ENCODE results near the gene FKBP8.

Gene FKBP8

DNA sequence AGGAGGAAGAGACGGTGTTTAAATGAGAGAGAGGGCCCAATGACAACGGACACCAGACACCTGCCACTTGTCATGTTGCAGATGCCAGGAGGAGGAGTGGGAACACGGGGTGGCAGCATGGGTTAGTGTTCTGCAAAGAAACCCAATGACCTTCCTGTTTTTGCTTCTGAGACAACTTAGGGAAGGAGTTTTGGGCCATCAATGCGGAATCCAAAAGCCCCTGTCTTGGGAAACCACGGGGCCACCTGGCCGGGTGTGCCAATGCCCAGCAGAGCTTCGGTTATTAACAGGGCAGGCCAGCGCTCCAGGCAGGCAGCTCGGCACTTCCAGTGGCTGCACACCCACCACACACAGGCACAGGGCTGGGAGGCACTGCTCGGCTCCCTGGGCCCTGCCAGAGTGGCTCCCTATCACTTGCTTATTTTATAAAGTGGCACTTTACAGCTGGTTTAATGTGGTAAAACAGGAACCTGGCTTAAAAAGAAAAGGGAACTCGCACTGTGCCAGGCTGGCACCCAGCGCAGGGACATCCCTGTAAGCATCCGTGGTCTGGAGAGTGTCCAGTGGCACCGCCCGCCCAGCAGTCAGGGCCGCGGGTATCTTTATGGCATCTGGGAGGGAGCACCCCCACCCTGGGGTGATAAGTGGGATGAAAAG lies 40.6 kb downstream of the FKBP8 start:
- Histone ChIP-seq H3K4me3 (replicated peaks; ENCODE audit: insufficient read depth, low read length) (no peak overlapping the region), H3K27ac (replicated peaks) (peak overlapping the region; percentile 71), H3K27me3 (ENCODE audit: insufficient read depth, poor library complexity, severe bottlenecking) (no peaks in the 10 kb centered on the region)
- peak in 1 of 2 experiments; percentile 91 for DNase-seq (ENCODE audit: low read depth in 1 of 2, low spot score in 1 of 2)
- TF ChIP-seq SPI1 (IDR thresholded peaks at IDR 0.05; ENCODE audit: borderline replicate concordance, low read depth) (peak; percentile 90), POLR2AphosphoS5 (IDR thresholded peaks at IDR 0.05; ENCODE audit: low read depth) (peak; percentile 63), REST (IDR thresholded peaks at IDR 0.05; ENCODE audit: insufficient replicate concordance, low read depth) (no peak), GABPA (IDR thresholded peaks at IDR 0.05; ENCODE audit: low read depth) (no peak)

- H3K27ac ChIP-seq (replicated peaks): peak overlapping the region; percentile 71
- TF ChIP-seq POLR2AphosphoS5 (IDR thresholded peaks at IDR 0.05; ENCODE audit: low read depth) (no peak), GABPA (IDR thresholded peaks at IDR 0.05; ENCODE audit: low read depth) (no peak), REST (IDR thresholded peaks at IDR 0.05; ENCODE audit: insufficient replicate concordance, low read depth) (no peak)
- TF ChIP-seq, protein P1, sequence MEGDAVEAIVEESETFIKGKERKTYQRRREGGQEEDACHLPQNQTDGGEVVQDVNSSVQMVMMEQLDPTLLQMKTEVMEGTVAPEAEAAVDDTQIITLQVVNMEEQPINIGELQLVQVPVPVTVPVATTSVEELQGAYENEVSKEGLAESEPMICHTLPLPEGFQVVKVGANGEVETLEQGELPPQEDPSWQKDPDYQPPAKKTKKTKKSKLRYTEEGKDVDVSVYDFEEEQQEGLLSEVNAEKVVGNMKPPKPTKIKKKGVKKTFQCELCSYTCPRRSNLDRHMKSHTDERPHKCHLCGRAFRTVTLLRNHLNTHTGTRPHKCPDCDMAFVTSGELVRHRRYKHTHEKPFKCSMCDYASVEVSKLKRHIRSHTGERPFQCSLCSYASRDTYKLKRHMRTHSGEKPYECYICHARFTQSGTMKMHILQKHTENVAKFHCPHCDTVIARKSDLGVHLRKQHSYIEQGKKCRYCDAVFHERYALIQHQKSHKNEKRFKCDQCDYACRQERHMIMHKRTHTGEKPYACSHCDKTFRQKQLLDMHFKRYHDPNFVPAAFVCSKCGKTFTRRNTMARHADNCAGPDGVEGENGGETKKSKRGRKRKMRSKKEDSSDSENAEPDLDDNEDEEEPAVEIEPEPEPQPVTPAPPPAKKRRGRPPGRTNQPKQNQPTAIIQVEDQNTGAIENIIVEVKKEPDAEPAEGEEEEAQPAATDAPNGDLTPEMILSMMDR (IDR thresholded peaks at IDR 0.05; ENCODE audit: insufficient read depth, low read length): no peak
- DNase-seq (ENCODE audit: low read depth in 1 of 2, low spot score in 1 of 2): no peak
- H3K27me3 ChIP-seq (ENCODE audit: insufficient read depth, poor library complexity, severe bottlenecking): no peaks in the 10 kb centered on the region
- H3K4me3 ChIP-seq (replicated peaks; ENCODE audit: insufficient read depth, low read length): no peak overlapping the region
Measured at GRCh38 chr19:18502246-18502637, 41.1 kb downstream of the FKBP8 start.

GRCh38 chr19:18501832-18502231 lies 41.5 kb downstream of the FKBP8 start:
- TF ChIP-seq POLR2AphosphoS5 (IDR thresholded peaks at IDR 0.05; ENCODE audit: low read depth) (0 out of 2 replicates have a peak, but pooled peaks have one; percentile 41), GABPA (IDR thresholded peaks at IDR 0.05; ENCODE audit: low read depth) (no peak), REST (IDR thresholded peaks at IDR 0.05; ENCODE audit: insufficient replicate concordance, low read depth) (no peak), SPI1 (IDR thresholded peaks at IDR 0.05; ENCODE audit: borderline replicate concordance, low read depth) (0 out of 2 replicates have a peak, but pooled peaks have one; percentile 13)
- TF ChIP-seq, protein P1 (IDR thresholded peaks at IDR 0.05; ENCODE audit: insufficient read depth, low read length): no peak
- DNase-seq (ENCODE audit: low read depth in 1 of 2, low spot score in 1 of 2): peak in 1 of 2 experiments; percentile 88
- Histone ChIP-seq H3K4me3 (replicated peaks; ENCODE audit: insufficient read depth, low read length) (no peak overlapping the region), H3K27me3 (ENCODE audit: insufficient read depth, poor library complexity, severe bottlenecking) (no peaks in the 10 kb centered on the region), H3K27ac (replicated peaks) (peak overlapping the region; percentile 71)

Data from HL-60 (cell line).